B cell (primary cell): ENCODE data around the gene ARMC12. TPM values are rescaled to one million over a fixed set of nuclear protein-coding genes. Genes with fewer than 3 reads are reported as not detected.
A peak's percentile ranks its signal among the peaks of the same experiment; 100 is the strongest.

Source experiments
- ATAC-seq: fragments of 200-7000 bp; cut with Tn5 transposase; one replicate; pipeline ENCODE4 v1.10.0; 2021; ENCODE audit warnings: low read depth, mild to moderate bottlenecking, moderate number of reproducible peaks, moderate library complexity
- CTCF ChIA-PET: fragments of 350-600 bp; sonication (Branson Sonifier 250); formaldehyde crosslinking; loops from one replicate; lab custom pipeline; 2021; ENCODE audit warnings: antibody characterized with exemption, inconsistent platforms; lab: Charles Lee
- POLR2A ChIA-PET: fragments of 350-600 bp; sonication (Branson Sonifier 250); formaldehyde crosslinking; loops from one replicate; lab custom pipeline; 2021; ENCODE audit warnings: antibody characterized with exemption; lab: Charles Lee
- DNase-seq: peaks from one replicate; pipeline ENCODE4 v3.0.0; 2013
- H2AFZ ChIP-seq: 2 replicates; pipeline ENCODE4 v1.6.1; 2012; ENCODE audit warnings: mild to moderate bottlenecking, low read depth, low read length; ENCODE audit not compliant: insufficient read depth, poor library complexity, severe bottlenecking
- H3K27ac ChIP-seq, 2 donors: 1 replicate in 1 of 2; 2 replicates in 1 of 2; pipeline ENCODE4 v1.5.1; 2012 to 2013; ENCODE audit warnings: low read length in 2 of 2, mild to moderate bottlenecking in 2 of 2, moderate library complexity in 1 of 2
- H3K27me3 ChIP-seq, 4 experiments: fragments of 200-600 bp in 1 of 4; sonication (generic) in 1 of 4; replicated peaks in 1 of 4; 1 replicate in 2 of 4; 2 replicates in 2 of 4; pipeline versions ENCODE4 v1.6.1 to v1.7.0; 2013 to 2016; ENCODE audit warnings: low read length in 3 of 4, mild to moderate bottlenecking in 2 of 4, mixed read lengths in 1 of 4, moderate library complexity in 1 of 4; ENCODE audit not compliant: insufficient read depth in 4 of 4, control insufficient read depth in 3 of 4; ENCODE audit errors: control extremely low read depth in 1 of 4
- H3K36me3 ChIP-seq, 2 experiments: replicated peaks in 1 of 2; 1 replicate in 1 of 2; 2 replicates in 1 of 2; pipeline versions ENCODE4 v1.6.1 to v1.7.1; 2013; ENCODE audit warnings: low read length in 1 of 2; ENCODE audit not compliant: insufficient read depth in 2 of 2, control insufficient read depth in 1 of 2; ENCODE audit errors: control extremely low read depth in 1 of 2, extremely low read depth in 1 of 2
- H3K4me1 ChIP-seq, 2 donors: fragments of 200-600 bp in 1 of 2; sonication (generic) in 1 of 2; 1 replicate in 1 of 2; 2 replicates in 1 of 2; pipeline versions ENCODE4 v1.5.1 to v1.6.1; 2013 to 2017; ENCODE audit warnings: low read length in 2 of 2; ENCODE audit not compliant: control insufficient read depth in 2 of 2, insufficient read depth in 2 of 2
- H3K4me2 ChIP-seq: replicated peaks from 2 replicates; pipeline ENCODE3; 2012; ENCODE audit warnings: mild to moderate bottlenecking, low read depth, low read length; ENCODE audit not compliant: poor library complexity, severe bottlenecking
- H3K4me3 ChIP-seq, 5 experiments: fragments of 200-600 bp in 1 of 5; sonication (generic) in 1 of 5; 1 replicate in 3 of 5; 2 replicates in 2 of 5; pipeline versions ENCODE4 v1.5.1 to v1.7.0; 2011 to 2016; ENCODE audit warnings: low read length in 4 of 5, mild to moderate bottlenecking in 4 of 5, low read depth in 2 of 5, control low read depth in 1 of 5, moderate library complexity in 1 of 5; ENCODE audit not compliant: insufficient read depth in 1 of 5; ENCODE audit errors: control extremely low read depth in 1 of 5, extremely low read depth in 1 of 5
- H3K79me2 ChIP-seq: fragments of 200-600 bp; sonication (generic); one replicate; pipeline ENCODE4 v1.6.0; 2016; ENCODE audit warnings: low read length; ENCODE audit not compliant: control insufficient read depth, insufficient read depth
- H3K9ac ChIP-seq: fragments of 200-600 bp; sonication (generic); 2 replicates; pipeline ENCODE4 v1.6.1; 2017; ENCODE audit warnings: mild to moderate bottlenecking, low read length, moderate library complexity
- H3K9me3 ChIP-seq, 3 donors: one replicate each; pipeline versions ENCODE4 v1.6.1 to v1.7.1; 2013; ENCODE audit warnings: low read length in 2 of 3; ENCODE audit not compliant: control insufficient read depth in 2 of 3, insufficient read depth in 1 of 3; ENCODE audit errors: control extremely low read depth in 1 of 3
- H4K20me1 ChIP-seq: 2 replicates; pipeline ENCODE4 v1.6.0; 2012; ENCODE audit warnings: mild to moderate bottlenecking, low read length; ENCODE audit not compliant: insufficient read depth, control insufficient read depth, poor library complexity, severe bottlenecking
- H3K27ac Mint-ChIP-seq: one replicate; pipeline ENCODE4 v1.8.0; 2021; ENCODE audit warnings: mixed read lengths
- H3K27me3 Mint-ChIP-seq: one replicate; pipeline ENCODE4 v1.8.0; 2021; ENCODE audit warnings: mixed read lengths
- H3K4me1 Mint-ChIP-seq: one replicate; pipeline ENCODE4 v1.8.0; 2021; ENCODE audit warnings: mixed read lengths
- H3K4me3 Mint-ChIP-seq: one replicate; pipeline ENCODE4 v1.8.0; 2021; ENCODE audit warnings: mixed read lengths
- H3K9me3 Mint-ChIP-seq: one replicate; pipeline ENCODE4 v1.8.0; 2022; ENCODE audit warnings: mixed read lengths; ENCODE audit not compliant: insufficient read depth
- CTCF ChIP-seq: fragments of 200-600 bp; IDR thresholded peaks from one replicate; pipeline ENCODE4 v1.8.0; 2022; ENCODE audit warnings: antibody characterized with exemption, mild to moderate bottlenecking
- EZH2 ChIP-seq: IDR thresholded peaks from 2 replicates; pipeline ENCODE4 v1.6.1; 2012; ENCODE audit warnings: borderline replicate concordance, low read depth, mild to moderate bottlenecking, moderate library complexity, low read length; ENCODE audit not compliant: insufficient read depth, poor library complexity, severe bottlenecking
- WGBS: methylation state at CpG from one replicate; pipeline ENCODE4 v1.1.5; 2013; ENCODE audit warnings: missing lambda C conversion rate; ENCODE audit not compliant: insufficient coverage; 5-methylcytosine and 5-hydroxymethylcytosine counted together
- intact Hi-C: fragments of 100-400 bp; cut with micrococcal nuclease; formaldehyde crosslinking; loops from one replicate; pipeline ENCODE4 v1.10.0; 2022
- polyA plus RNA-seq: library from polyadenylated mRNA; depleted of rRNA; stranded (reverse); fragments of >200 nt; gene quantifications from 2 replicates; pipeline ENCODE4 v1.2.3, GENCODE V29; 2012
- total RNA-seq, 2 donors: library from RNA; stranded (reverse); fragments of 120-200 nt in 1 of 2; gene quantifications; 1 replicate in 1 of 2; 2 replicates in 1 of 2; pipeline versions ENCODE4 v1.2.3 to v1.2.4, GENCODE V29; 2013 to 2022

ARMC12 gene
- total and polyA plus RNA-seq, 2 donors (not counting 1 experiment from before 2014, with no cell fraction given) = 0.52 to 2.8 TPM

GRCh38 chr6:35727935-35728682 lies 8.7 kb upstream of the ARMC12 start:
- Mint-ChIP-seq H3K4me3 (peak overlapping the region; percentile 89), H3K27me3 (peaks cover 6% of the 10 kb centered on the region), H3K9me3 (no peaks in the 10 kb centered on the region), H3K27ac (peak overlapping the region; percentile 93), H3K4me1 (peaks cover 58% of the 10 kb centered on the region)
- Histone ChIP-seq H3K27ac (peak overlapping the region in 1 of 2 donors; percentile 44), H3K4me1 (peaks cover 47 to 65% of the 10 kb centered on the region in 2 donors), H3K9me3 (no peaks in the 10 kb centered on the region), H3K27me3 (peaks cover 0 to 17% (median 5%) of the 10 kb centered on the region in 4 experiments), H3K36me3 (no peaks in the 10 kb centered on the region), H3K79me2 (no peaks in the 10 kb centered on the region), H2AFZ (peak overlapping the region; percentile 85), H3K4me2 (peak overlapping the region; percentile 98), H3K4me3 (peak overlapping the region in 4 of 5 experiments; percentile 48 to 71 (median 60)), H4K20me1 (no peaks in the 10 kb centered on the region), H3K9ac (peak overlapping the region; percentile 64)
- DNase-seq (peak; percentile 84), ATAC-seq (peak; percentile 39)
- intact Hi-C loops = loop anchor here (1.0 to 2.0 kb wide), 2 partner anchors 8 to 469 kb away; partner anchors contain the start of gene ZNF76
- POLR2A ChIA-PET = interaction anchor here (1.0 to 1.8 kb wide), 3 partner anchors 8 to 37 kb away, joined by 3 to 8 read pairs (median 3); no protein-coding TSS in a partner anchor
- no peak for TF ChIP-seq EZH2
- no peak for TF ChIP-seq CTCF
- WGBS = under 1% methylated on average over 54 of the region's 57 CpGs
- CTCF ChIA-PET = interaction anchor here (1.0 to 3.1 kb wide), 7 partner anchors 9 to 145 kb away, joined by 4 to 36 read pairs (median 5); partner anchors contain the start of gene ARMC12
